Measurements from ENCODE around the gene SLC7A11.
"Not testable (repeated sequence)": the region's sequence is repeated elsewhere in the genome, so short reads cannot be mapped to it uniquely, and the experiment has no call there.

Gene SLC7A11

DNA sequence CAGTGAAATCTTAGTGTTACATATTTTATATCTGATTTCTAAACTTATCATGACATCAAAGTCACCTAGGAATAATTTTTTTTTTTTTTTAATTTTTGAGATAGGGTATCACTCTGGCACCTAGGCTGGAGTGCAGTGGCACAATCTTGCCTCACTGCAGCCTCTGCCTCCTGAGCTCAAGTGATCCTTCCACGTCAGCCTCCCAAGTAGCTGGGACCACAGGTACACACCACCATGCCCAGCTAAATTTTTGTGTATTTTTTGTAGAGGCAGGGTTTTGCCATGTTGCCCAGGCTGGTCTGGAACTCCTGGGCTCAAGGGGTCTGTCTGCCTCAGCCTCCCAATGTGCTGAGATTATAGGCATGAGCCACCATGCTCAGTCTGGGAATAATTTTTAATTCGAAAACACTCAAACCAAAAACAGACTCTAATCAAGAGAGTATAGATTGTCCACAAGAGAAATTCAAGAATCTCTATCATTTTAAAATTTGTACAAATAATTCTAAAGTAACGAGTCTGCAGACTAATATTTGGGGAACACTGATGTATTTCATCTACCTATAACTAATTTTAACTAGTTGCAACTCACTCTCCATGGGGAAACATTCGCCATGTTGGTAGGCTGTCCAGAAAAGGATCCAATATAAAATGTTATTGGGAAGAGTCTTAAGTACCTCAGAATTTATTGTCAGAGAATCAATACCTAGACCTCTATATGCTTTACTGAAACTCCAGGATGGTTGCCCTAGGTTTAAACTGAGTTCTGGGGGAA, 3.4 kb downstream of the SLC7A11 start:
- no peak for DNase-seq (ENCODE audit: low read depth)
- TF ChIP-seq, protein P1, sequence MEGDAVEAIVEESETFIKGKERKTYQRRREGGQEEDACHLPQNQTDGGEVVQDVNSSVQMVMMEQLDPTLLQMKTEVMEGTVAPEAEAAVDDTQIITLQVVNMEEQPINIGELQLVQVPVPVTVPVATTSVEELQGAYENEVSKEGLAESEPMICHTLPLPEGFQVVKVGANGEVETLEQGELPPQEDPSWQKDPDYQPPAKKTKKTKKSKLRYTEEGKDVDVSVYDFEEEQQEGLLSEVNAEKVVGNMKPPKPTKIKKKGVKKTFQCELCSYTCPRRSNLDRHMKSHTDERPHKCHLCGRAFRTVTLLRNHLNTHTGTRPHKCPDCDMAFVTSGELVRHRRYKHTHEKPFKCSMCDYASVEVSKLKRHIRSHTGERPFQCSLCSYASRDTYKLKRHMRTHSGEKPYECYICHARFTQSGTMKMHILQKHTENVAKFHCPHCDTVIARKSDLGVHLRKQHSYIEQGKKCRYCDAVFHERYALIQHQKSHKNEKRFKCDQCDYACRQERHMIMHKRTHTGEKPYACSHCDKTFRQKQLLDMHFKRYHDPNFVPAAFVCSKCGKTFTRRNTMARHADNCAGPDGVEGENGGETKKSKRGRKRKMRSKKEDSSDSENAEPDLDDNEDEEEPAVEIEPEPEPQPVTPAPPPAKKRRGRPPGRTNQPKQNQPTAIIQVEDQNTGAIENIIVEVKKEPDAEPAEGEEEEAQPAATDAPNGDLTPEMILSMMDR (IDR thresholded peaks at IDR 0.05; ENCODE audit: insufficient read depth, low read depth, low read length, missing control alignments) = no peak
- no peak overlapping the region for H3K4me3 ChIP-seq (ENCODE audit: low read depth, low read length)

GRCh38 chr4:138237132-138237531, 5.0 kb downstream of the SLC7A11 start:
- not testable (repeated sequence) for DNase-seq (ENCODE audit: low read depth); H3K4me3 ChIP-seq (ENCODE audit: low read depth, low read length)

- no peak overlapping the region for H3K4me3 ChIP-seq (ENCODE audit: low read depth, low read length)
- TF ChIP-seq, protein P1 (IDR thresholded peaks at IDR 0.05; ENCODE audit: insufficient read depth, low read depth, low read length, missing control alignments) = no peak
- DNase-seq (ENCODE audit: low read depth) = no peak
Measured at GRCh38 chr4:138236037-138236436, 6.1 kb downstream of the SLC7A11 start.

GRCh38 chr4:138235419-138235952, 6.7 kb downstream of the SLC7A11 start:
- no peak overlapping the region for H3K4me3 ChIP-seq (ENCODE audit: low read depth, low read length)
- no peak for DNase-seq (ENCODE audit: low read depth)
- TF ChIP-seq, protein P1 (IDR thresholded peaks at IDR 0.05; ENCODE audit: insufficient read depth, low read depth, low read length, missing control alignments) = no peak

DNA sequence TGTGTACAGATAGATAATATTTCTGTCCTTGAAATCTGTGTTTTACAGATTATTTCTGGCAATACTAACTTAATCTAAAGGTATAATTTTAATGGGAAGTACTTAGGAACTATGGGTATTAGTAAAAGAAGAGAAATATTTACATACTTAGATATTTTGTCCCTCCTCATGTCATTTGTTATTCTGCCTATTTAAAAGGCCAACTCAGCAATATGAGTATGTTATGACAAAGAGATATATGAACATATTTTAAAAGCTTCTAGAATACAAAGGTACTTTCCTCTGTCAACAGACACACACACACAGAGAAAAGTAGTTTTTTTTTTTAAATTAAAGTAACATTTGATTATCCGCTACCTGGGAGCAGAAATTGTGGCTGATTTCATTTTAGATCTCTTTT, 7.9 kb downstream of the SLC7A11 start:
- H3K4me3 ChIP-seq (ENCODE audit: low read depth, low read length) = no peak overlapping the region
- DNase-seq (ENCODE audit: low read depth) = no peak
- TF ChIP-seq, protein P1 (IDR thresholded peaks at IDR 0.05; ENCODE audit: insufficient read depth, low read depth, low read length, missing control alignments) = no peak

DNA sequence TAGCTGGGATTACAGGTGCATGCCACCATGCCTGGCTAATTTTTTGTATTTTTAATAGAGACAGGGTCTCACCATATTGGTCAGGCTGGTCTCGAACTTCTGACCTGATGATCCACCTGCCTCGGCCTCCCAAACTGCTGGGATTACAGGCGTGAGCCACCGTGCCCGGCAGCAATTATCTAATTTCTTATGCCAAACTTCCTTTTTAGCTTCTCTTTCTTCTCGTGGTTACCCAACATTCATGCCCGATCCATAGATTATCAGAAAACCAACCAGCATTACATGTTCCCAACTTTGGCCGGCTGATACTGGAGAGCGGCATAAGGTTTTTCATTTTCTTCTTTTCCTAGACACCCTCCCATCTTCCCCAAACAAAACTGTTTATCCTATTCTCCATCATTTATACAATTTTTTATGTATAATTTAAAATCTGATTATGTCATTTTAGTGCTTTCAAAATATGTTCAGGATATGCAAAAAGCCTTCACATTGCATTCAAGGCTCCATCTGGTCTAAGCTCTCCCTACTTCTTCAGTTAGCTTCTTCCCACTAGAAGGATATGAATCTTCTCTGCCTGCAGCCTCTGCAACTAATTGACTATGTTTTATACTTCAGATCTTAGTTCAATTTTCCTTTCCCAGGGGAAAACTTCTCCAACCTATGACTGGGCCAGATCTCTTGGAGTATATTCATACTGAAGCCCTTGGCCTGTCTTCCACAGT, 8.7 kb downstream of the SLC7A11 start:
- no peak overlapping the region for H3K4me3 ChIP-seq (ENCODE audit: low read depth, low read length)
- TF ChIP-seq, protein P1 (IDR thresholded peaks at IDR 0.05; ENCODE audit: insufficient read depth, low read depth, low read length, missing control alignments) = no peak
- no peak for DNase-seq (ENCODE audit: low read depth)

DNA sequence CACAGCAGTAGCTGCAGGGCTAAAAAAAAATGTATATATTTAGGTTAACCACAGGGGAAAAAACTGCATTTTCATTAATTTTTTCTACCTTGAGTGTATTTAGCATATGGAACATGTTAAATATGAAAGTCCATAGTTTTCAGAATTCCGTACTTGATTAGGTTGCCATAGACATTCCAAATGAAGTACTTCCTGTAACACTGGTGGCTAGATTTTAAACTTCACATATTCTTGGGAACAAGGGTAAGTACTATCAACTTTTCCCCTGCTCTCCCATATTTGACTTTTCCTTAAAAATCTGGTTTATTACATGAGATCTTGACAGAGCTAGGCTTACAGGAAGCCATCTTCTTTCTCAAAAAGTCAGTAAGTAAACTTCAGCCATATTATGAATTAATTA, 9.8 kb downstream of the SLC7A11 start:
- TF ChIP-seq, protein P1 (IDR thresholded peaks at IDR 0.05; ENCODE audit: insufficient read depth, low read depth, low read length, missing control alignments) = no peak
- DNase-seq (ENCODE audit: low read depth) = no peak
- no peak overlapping the region for H3K4me3 ChIP-seq (ENCODE audit: low read depth, low read length)
